Common myeloid progenitor, CD34-positive (primary cell): Measurements from ENCODE around the gene COL26A1.

Experiments
- CTCF ChIA-PET: fragments of 350-600 bp; sonication (Branson Sonifier 250); formaldehyde crosslinking; loops from one replicate; lab custom pipeline; 2021; ENCODE audit warnings: antibody characterized with exemption; lab: Charles Lee
- POLR2A ChIA-PET: fragments of 350-600 bp; sonication (Branson Sonifier 250); formaldehyde crosslinking; loops from one replicate; lab custom pipeline; 2021; ENCODE audit warnings: antibody characterized with exemption; lab: Charles Lee
- DNase-seq, 3 donors: peaks; one replicate each; pipeline versions ENCODE4 v3.0.0 to v3.0.0-alpha.2; 2013
- H3K27ac ChIP-seq, 2 experiments: 1 replicate in 1 of 2; 2 replicates in 1 of 2; pipeline ENCODE4 v1.7.0; 2013; ENCODE audit warnings: inconsistent platforms in 2 of 2, low read length in 2 of 2, mild to moderate bottlenecking in 2 of 2, low read depth in 1 of 2, moderate library complexity in 1 of 2; ENCODE audit not compliant: severe bottlenecking in 2 of 2, insufficient read depth in 1 of 2, poor library complexity in 1 of 2
- H3K27me3 ChIP-seq, 5 experiments: replicated peaks in 2 of 5; 1 replicate in 3 of 5; 2 replicates in 2 of 5; pipeline versions ENCODE4 v1.6.1 to v1.7.0; 2013; ENCODE audit warnings: low read length in 4 of 5, mild to moderate bottlenecking in 2 of 5, moderate library complexity in 2 of 5, inconsistent platforms in 1 of 5; ENCODE audit not compliant: insufficient read depth in 5 of 5, control insufficient read depth in 4 of 5
- H3K36me3 ChIP-seq, 4 experiments: 1 replicate in 2 of 4; 2 replicates in 2 of 4; pipeline versions ENCODE4 v1.6.1 to v1.7.0; 2013; ENCODE audit warnings: low read length in 3 of 4, control low read depth in 1 of 4, mild to moderate bottlenecking in 1 of 4; ENCODE audit not compliant: control insufficient read depth in 4 of 4, insufficient read depth in 4 of 4
- H3K4me1 ChIP-seq, 4 experiments: 1 replicate in 3 of 4; 2 replicates in 1 of 4; pipeline versions ENCODE4 v1.6.1 to v1.7.1; 2013; ENCODE audit warnings: low read length in 3 of 4, mild to moderate bottlenecking in 3 of 4, control low read depth in 1 of 4, inconsistent platforms in 1 of 4, moderate library complexity in 1 of 4; ENCODE audit not compliant: control insufficient read depth in 4 of 4, insufficient read depth in 4 of 4; ENCODE audit errors: control extremely low read depth in 1 of 4
- H3K4me3 ChIP-seq, 7 experiments: 1 replicate in 4 of 7; 2 replicates in 3 of 7; pipeline versions ENCODE4 v1.5.1 to v1.7.0; 2013; ENCODE audit warnings: mild to moderate bottlenecking in 7 of 7, low read length in 6 of 7, moderate library complexity in 6 of 7, inconsistent platforms in 2 of 7, low read depth in 2 of 7, control low read depth in 1 of 7; ENCODE audit not compliant: insufficient read depth in 4 of 7, control insufficient read depth in 1 of 7; ENCODE audit errors: extremely low read depth in 1 of 7
- H3K9me3 ChIP-seq, 5 experiments: 1 replicate in 4 of 5; 2 replicates in 1 of 5; pipeline versions ENCODE4 v1.6.1 to v1.7.1; 2013; ENCODE audit warnings: low read length in 4 of 5, mild to moderate bottlenecking in 2 of 5, inconsistent platforms in 1 of 5, low read depth in 1 of 5, moderate library complexity in 1 of 5; ENCODE audit not compliant: control insufficient read depth in 4 of 5, insufficient read depth in 2 of 5; ENCODE audit errors: control extremely low read depth in 1 of 5
- WGBS: methylation state at CpG from one replicate; pipeline ENCODE4 v1.1.5; 2013; ENCODE audit not compliant: insufficient coverage; 5-methylcytosine and 5-hydroxymethylcytosine counted together

The COL26A1 gene

DNA sequence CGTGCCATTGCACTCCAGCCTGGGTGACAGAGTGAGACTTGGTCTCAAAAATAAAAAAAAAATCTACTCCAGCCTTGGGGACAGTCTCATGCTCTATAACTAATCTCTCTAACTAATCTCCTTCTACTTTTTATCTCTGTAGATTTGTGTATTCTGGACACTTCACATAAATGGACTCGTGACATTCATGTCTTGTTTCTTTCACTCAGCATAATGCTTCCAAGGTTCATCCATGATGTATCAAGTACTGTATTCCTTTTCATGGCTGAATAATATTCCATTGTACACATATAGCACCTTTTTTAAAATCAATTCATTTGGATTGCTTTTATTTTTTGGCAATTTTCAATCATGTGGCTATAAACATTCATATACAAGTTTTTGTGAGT, 9.8 kb upstream of the COL26A1 start:
- Histone ChIP-seq H3K27me3 (peaks cover 0 to 8% (median 2%) of the 10 kb centered on the region in 5 experiments), H3K9me3 (no peaks in the 10 kb centered on the region), H3K4me1 (no peaks in the 10 kb centered on the region), H3K4me3 (no peak overlapping the region), H3K36me3 (no peaks in the 10 kb centered on the region), H3K27ac (no peak overlapping the region)
- no peak for DNase-seq
- CTCF ChIA-PET, result no interaction called here
- POLR2A ChIA-PET, result interaction anchor here (0.6 kb wide), 1 partner anchor 12 kb away, joined by 3 read pairs; no protein-coding TSS in a partner anchor
- WGBS, result 100% methylated on average over 1 of the region's 2 CpGs

GRCh38 chr7:101357433-101357832, 5.2 kb upstream of the COL26A1 start:
- ChIA-PET CTCF (interaction anchor here (0.6 to 1.3 kb wide), 4 partner anchors 15 to 87 kb away, joined by 3 to 5 read pairs (median 4); no protein-coding TSS in a partner anchor), POLR2A (no interaction called here)
- Histone ChIP-seq H3K36me3 (no peaks in the 10 kb centered on the region), H3K4me3 (no peak overlapping the region), H3K27me3 (peaks cover 2 to 15% (median 9%) of the 10 kb centered on the region in 5 experiments), H3K27ac (no peak overlapping the region), H3K9me3 (no peaks in the 10 kb centered on the region), H3K4me1 (peaks cover 0 to under 1% (median 0%) of the 10 kb centered on the region in 4 experiments)
- WGBS, result 94% methylated on average over 5 of the region's 7 CpGs
- DNase-seq, result no peak

GRCh38 chr7:101363196-101363733, 590 bp downstream of the COL26A1 start:
- no peaks in the 10 kb centered on the region for H3K9me3 ChIP-seq
- POLR2A ChIA-PET, result no interaction called here
- peaks cover 0 to 32% (median 11%) of the 10 kb centered on the region in 5 experiments for H3K27me3 ChIP-seq
- no peak for DNase-seq
- peaks cover 0 to 16% (median 9%) of the 10 kb centered on the region in 4 experiments for H3K4me1 ChIP-seq
- no peaks in the 10 kb centered on the region for H3K36me3 ChIP-seq
- H3K4me3 ChIP-seq, result peak overlapping the region in 6 of 7 experiments; percentile 26 to 74 (median 50)
- CTCF ChIA-PET, result interaction anchor here (0.8 to 2.7 kb wide), 8 partner anchors 8 to 146 kb away, joined by 3 to 19 read pairs (median 6); no protein-coding TSS in a partner anchor
- WGBS, result 0% methylated on average over 13 of the region's 46 CpGs
- H3K27ac ChIP-seq, result no peak overlapping the region

GRCh38 chr7:101363734-101364374, 1.2 kb downstream of the COL26A1 start:
- H3K27ac ChIP-seq, result no peak overlapping the region
- WGBS, result under 1% methylated on average over 46 of the region's 52 CpGs
- POLR2A ChIA-PET, result no interaction called here

GRCh38 chr7:101365956-101366355, 3.3 kb downstream of the COL26A1 start:
- ChIA-PET POLR2A (no interaction called here), CTCF (interaction anchor here (1.0 kb wide), 3 partner anchors 16 to 72 kb away, joined by 3 to 7 read pairs (median 3); no protein-coding TSS in a partner anchor)
- no peak overlapping the region for H3K27ac ChIP-seq
- peaks cover 0 to 22% (median 13%) of the 10 kb centered on the region in 4 experiments for H3K4me1 ChIP-seq
- peaks cover 0 to 29% (median 11%) of the 10 kb centered on the region in 5 experiments for H3K27me3 ChIP-seq
- 100% methylated on average over 2 of the region's 2 CpGs for WGBS
- H3K9me3 ChIP-seq, result no peaks in the 10 kb centered on the region
- H3K4me3 ChIP-seq, result no peak overlapping the region
- H3K36me3 ChIP-seq, result no peaks in the 10 kb centered on the region
- no peak for DNase-seq

More at GRCh38 chr7:101363734-101364374, 1.2 kb downstream of the COL26A1 start:
- no peaks in the 10 kb centered on the region for H3K9me3 ChIP-seq
- H3K4me3 ChIP-seq, result peak overlapping the region in 6 of 7 experiments; percentile 25 to 74 (median 50)
- DNase-seq, result peak; percentile 72 to 86 (median 84)
- peaks cover 0 to 16% (median 9%) of the 10 kb centered on the region in 4 experiments for H3K4me1 ChIP-seq
- no peaks in the 10 kb centered on the region for H3K36me3 ChIP-seq
- peaks cover 0 to 32% (median 11%) of the 10 kb centered on the region in 5 experiments for H3K27me3 ChIP-seq
- CTCF ChIA-PET, result interaction anchor here (0.7 to 1.9 kb wide), 19 partner anchors 9 to 172 kb away, joined by 3 to 33 read pairs (median 4); no protein-coding TSS in a partner anchor

DNA sequence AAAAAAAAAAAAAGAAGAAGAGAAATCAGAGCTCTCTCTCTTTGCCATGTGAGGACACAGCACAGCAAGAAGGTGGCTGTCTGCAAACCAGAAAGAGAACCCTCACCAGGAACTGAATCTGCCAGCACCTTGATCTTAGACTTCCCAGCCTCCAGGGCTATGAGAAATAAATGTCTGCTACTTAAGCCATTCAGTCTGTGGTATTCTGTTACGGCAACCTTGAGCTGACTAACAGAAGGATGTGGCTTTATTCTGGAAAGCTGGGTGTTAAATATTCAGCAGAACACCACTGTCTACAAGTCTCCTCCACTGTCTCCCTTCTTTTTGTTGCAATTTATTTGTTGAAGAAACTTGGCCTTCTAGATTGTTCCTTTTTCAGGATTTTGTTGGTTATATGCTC, 5.0 kb downstream of the COL26A1 start:
- CTCF ChIA-PET, result interaction anchor here (1.2 to 2.3 kb wide), 2 partner anchors 44 to 72 kb away, joined by 3 to 15 read pairs; no protein-coding TSS in a partner anchor
- Histone ChIP-seq H3K9me3 (no peaks in the 10 kb centered on the region), H3K4me3 (no peak overlapping the region), H3K27me3 (peaks cover 0 to 22% (median 15%) of the 10 kb centered on the region in 5 experiments), H3K4me1 (peaks cover 0 to 22% (median 14%) of the 10 kb centered on the region in 4 experiments), H3K27ac (no peak overlapping the region), H3K36me3 (no peaks in the 10 kb centered on the region)
- POLR2A ChIA-PET, result no interaction called here
- 100% methylated on average over 1 of the region's 1 CpG for WGBS
- DNase-seq, result peak in 2 of 3 donors; percentile 31 to 36
